Calu3 (cell line): ENCODE data around the gene OR5K1. TPM values are rescaled to one million over a fixed set of nuclear protein-coding genes. Genes with fewer than 3 reads are reported as not detected.

Experiments
- BruUV-seq: library from RNA; stranded (reverse); fragments of 400-500 nt; replicated peaks from 2 replicates; lab custom pipeline; 2021; lab: Mats Ljungman, UMichigan
- CTCF ChIA-PET: fragments of 300-600 bp; sonication (Branson Sonifier 250); formaldehyde crosslinking; loops from one replicate; lab custom pipeline; 2022; ENCODE audit warnings: antibody characterized with exemption; lab: Charles Lee
- DNase-seq: peaks from one replicate; pipeline ENCODE4 v3.0.0; 2022
- H3K27ac Mint-ChIP-seq: one replicate; pipeline ENCODE4 v1.8.0; 2022; ENCODE audit warnings: mixed read lengths; ENCODE audit not compliant: unreplicated experiment
- H3K27me3 Mint-ChIP-seq: one replicate; pipeline ENCODE4 v1.8.0; 2022; ENCODE audit warnings: mixed read lengths; ENCODE audit not compliant: unreplicated experiment
- H3K36me3 Mint-ChIP-seq: one replicate; pipeline ENCODE4 v1.8.0; 2022; ENCODE audit warnings: mild to moderate bottlenecking, moderate library complexity, mixed read lengths; ENCODE audit not compliant: insufficient read depth, unreplicated experiment
- H3K4me1 Mint-ChIP-seq: one replicate; pipeline ENCODE4 v1.8.0; 2022; ENCODE audit warnings: mild to moderate bottlenecking, low read depth, mixed read lengths; ENCODE audit not compliant: unreplicated experiment
- H3K4me3 Mint-ChIP-seq: one replicate; pipeline ENCODE4 v1.8.0; 2022; ENCODE audit warnings: mild to moderate bottlenecking, low read depth, moderate library complexity, mixed read lengths; ENCODE audit not compliant: unreplicated experiment
- H3K9me3 Mint-ChIP-seq: one replicate; pipeline ENCODE4 v1.8.0; 2022; ENCODE audit warnings: low read depth, mixed read lengths; ENCODE audit not compliant: unreplicated experiment
- CTCF ChIP-seq: fragments of 200-600 bp; IDR thresholded peaks from one replicate; pipeline ENCODE4 v1.8.0; 2022; ENCODE audit warnings: antibody characterized with exemption; ENCODE audit not compliant: unreplicated experiment
- intact Hi-C: fragments of 100-400 bp; cut with micrococcal nuclease; formaldehyde crosslinking; loops from one replicate; pipeline ENCODE4 v1.10.0; 2022; ENCODE audit not compliant: unreplicated experiment
- total RNA-seq: library from RNA; stranded (reverse); gene quantifications from 2 replicates; pipeline ENCODE4 v1.2.3, GENCODE V29; 2022

The OR5K1 gene
- total RNA-seq, 1 experiment from 2014 or later, result not detected

- no peak for DNase-seq
- intact Hi-C loops, result no loop called here
- H3K27me3 Mint-ChIP-seq, result no peaks in the 10 kb centered on the region
- no peaks in the 10 kb centered on the region for H3K9me3 Mint-ChIP-seq
- H3K4me3 Mint-ChIP-seq, result no peak overlapping the region
- BruUV-seq, result no TSS peak
- peaks cover 29% of the 10 kb centered on the region for H3K4me1 Mint-ChIP-seq
- TF ChIP-seq CTCF, result no peak
- no peak overlapping the region for H3K27ac Mint-ChIP-seq
- CTCF ChIA-PET, result no interaction called here
- peaks cover 31% of the 10 kb centered on the region for H3K36me3 Mint-ChIP-seq
Observed at GRCh38 chr3:98518816-98519215, 55.8 kb downstream of the OR5K1 start.

- H3K4me3 Mint-ChIP-seq, result no peak overlapping the region
- H3K9me3 Mint-ChIP-seq, result no peaks in the 10 kb centered on the region
- no TSS peak for BruUV-seq
- peaks cover 29% of the 10 kb centered on the region for H3K4me1 Mint-ChIP-seq
- no peak for DNase-seq
- intact Hi-C loops, result no loop called here
- CTCF ChIA-PET, result no interaction called here
- no peaks in the 10 kb centered on the region for H3K27me3 Mint-ChIP-seq
- no peak for TF ChIP-seq CTCF
- H3K36me3 Mint-ChIP-seq, result peaks cover 31% of the 10 kb centered on the region
- H3K27ac Mint-ChIP-seq, result no peak overlapping the region
Observed at GRCh38 chr3:98519351-98519750, 56.4 kb downstream of the OR5K1 start.

- H3K9me3 Mint-ChIP-seq, result no peaks in the 10 kb centered on the region
- H3K4me3 Mint-ChIP-seq, result peak overlapping the region; percentile 89
- peak overlapping the region; percentile 82 for H3K27ac Mint-ChIP-seq
- intact Hi-C loops, result no loop called here
- CTCF ChIA-PET, result interaction anchor here (0.5 to 1.6 kb wide), 3 partner anchors 14 to 149 kb away, joined by 4 to 6 read pairs (median 4); no protein-coding TSS in a partner anchor
- peak; percentile 33 for DNase-seq
- peaks cover 21% of the 10 kb centered on the region for H3K36me3 Mint-ChIP-seq
- no peaks in the 10 kb centered on the region for H3K27me3 Mint-ChIP-seq
- TF ChIP-seq CTCF, result no peak
- TSS peak; percentile 53 for BruUV-seq
- peaks cover 29% of the 10 kb centered on the region for H3K4me1 Mint-ChIP-seq
Observed at GRCh38 chr3:98521897-98522543, 59.0 kb downstream of the OR5K1 start.

Other genes with a start within 250 kb of the OR5K1 start
- gene OR5H6, start 199.0 kb upstream of the OR5K1 start, total RNA-seq, result not detected in 2 replicates
- gene OR5H2, start 180.7 kb upstream of the OR5K1 start, total RNA-seq, result not detected in 2 replicates
- not detected in 2 replicates for gene OR5K4, start 109.3 kb upstream of the OR5K1 start, total RNA-seq
- not detected in 2 replicates for gene OR5K3, start 72.5 kb upstream of the OR5K1 start, total RNA-seq
- gene OR5K2, start 34.5 kb downstream of the OR5K1 start, total RNA-seq, result not detected in 2 replicates
- gene CLDND1, start 59.7 kb downstream of the OR5K1 start, total RNA-seq, result 54.3 and 74.5 TPM in 2 replicates
- gene GPR15, start 68.8 kb downstream of the OR5K1 start, total RNA-seq, result not detected in 2 replicates
- gene CPOX, start 130.4 kb downstream of the OR5K1 start, total RNA-seq, result 16.8 and 19.9 TPM in 2 replicates